GM19455 (cell line): ENCODE results near the gene CAVIN2.
"Not testable (repeated sequence)": the region's sequence is repeated elsewhere in the genome, so short reads cannot be mapped to it uniquely, and the experiment has no call there.

Experiments
- ATAC-seq: cut with Tn5 transposase; IDR thresholded peaks from one replicate; pipeline ENCODE4 v1.9.1; 2021; ENCODE audit not compliant: unreplicated experiment

Gene CAVIN2

GRCh38 chr2:191802180-191802579, 44.7 kb downstream of the CAVIN2 start:
- ATAC-seq: no peak

GRCh38 chr2:191800874-191801273, 46.0 kb downstream of the CAVIN2 start:
- ATAC-seq: no peak

- ATAC-seq: no peak
Observed at GRCh38 chr2:191799526-191799925, 47.4 kb downstream of the CAVIN2 start.

- no peak for ATAC-seq
Observed at GRCh38 chr2:191797942-191798876, 48.7 kb downstream of the CAVIN2 start.

GRCh38 chr2:191797500-191797899, 49.4 kb downstream of the CAVIN2 start:
- no peak for ATAC-seq

GRCh38 chr2:191795715-191796114, 51.2 kb downstream of the CAVIN2 start:
- ATAC-seq: no peak

GRCh38 chr2:191791953-191792560, 54.8 kb downstream of the CAVIN2 start:
- no peak for ATAC-seq

- ATAC-seq: no peak
Observed at GRCh38 chr2:191790737-191791136, 56.2 kb downstream of the CAVIN2 start.

GRCh38 chr2:191789796-191790195, 57.1 kb downstream of the CAVIN2 start:
- ATAC-seq: no peak

GRCh38 chr2:191786694-191787093, 60.2 kb downstream of the CAVIN2 start:
- no peak for ATAC-seq

GRCh38 chr2:191785651-191786050, 61.2 kb downstream of the CAVIN2 start:
- not testable (repeated sequence) for ATAC-seq
